Measurements from ENCODE around the gene TMEM59L. TPM values are rescaled to one million over a fixed set of nuclear protein-coding genes. Genes with fewer than 3 reads are reported as not detected.

Gene TMEM59L
- total and polyA plus RNA-seq, 2 of the 4 experiments (the other 2 are of a cell fraction) = under 0.01 to 5.9 TPM

GRCh38 chr19:18647807-18648206 is 35.1 kb downstream of the TMEM59L start:
- Histone ChIP-seq H3K23ac (ENCODE audit: low read depth, low read length) (no peak overlapping the region), H3K9me3 (ENCODE audit: control insufficient read depth, insufficient read depth, low read length) (no peaks in the 10 kb centered on the region; the same call in 1 of the 2 replicates), H3K9me1 (ENCODE audit: insufficient read depth, low read length) (peaks cover 28% of the 10 kb centered on the region), H3K56ac (ENCODE audit: extremely low read depth, insufficient read depth, low read length) (no peak overlapping the region), H2AFZ (replicated peaks; ENCODE audit: low read length, poor library complexity) (no peak overlapping the region), H2AK5ac (ENCODE audit: low read depth, low read length) (no peak overlapping the region), H3K79me1 (ENCODE audit: low read depth in 1 of 2, low read length in 2 of 2) (peaks cover 22 to 70% of the 10 kb centered on the region in 2 experiments; a peak in 3 of 4 replicates), H2BK20ac (ENCODE audit: low read depth, low read length) (no peak overlapping the region), H3K4me3 (ENCODE audit: insufficient read depth, low read depth, low read length) (no peak overlapping the region), H4K20me1 (ENCODE audit: insufficient read depth, low read length) (peaks cover 34% of the 10 kb centered on the region), H4K91ac (ENCODE audit: insufficient read depth, low read depth, low read length) (no peak overlapping the region), H3K27ac (ENCODE audit: insufficient read depth, low read length) (no peak overlapping the region), H4K5ac (ENCODE audit: low read depth, low read length) (no peak overlapping the region), H3K14ac (replicated peaks; ENCODE audit: low read depth, low read length) (no peak overlapping the region), H2BK120ac (ENCODE audit: low read depth, low read length) (no peak overlapping the region), H3K4ac (ENCODE audit: low read depth, low read length) (no peak overlapping the region; the same call in 1 of the 2 replicates), H3K9ac (ENCODE audit: low read depth, low read length) (no peak overlapping the region), H4K8ac (ENCODE audit: low read depth in 2 of 2, low read length in 2 of 2) (no peak overlapping the region), H2AK9ac (replicated peaks; ENCODE audit: low read depth, low read length, poor library complexity) (no peak overlapping the region), H2BK5ac (ENCODE audit: low read depth, low read length, poor library complexity, severe bottlenecking) (no peak overlapping the region), H3K36me3 (ENCODE audit: control insufficient read depth, insufficient read depth, low read length) (no peaks in the 10 kb centered on the region), H3K27me3 (ENCODE audit: control insufficient read depth, insufficient read depth, low read length) (no peaks in the 10 kb centered on the region), H3K18ac (ENCODE audit: low read depth, low read length) (no peak overlapping the region), H2BK15ac (ENCODE audit: low read depth, low read length) (no peak overlapping the region), H3K4me1 (ENCODE audit: control insufficient read depth, insufficient read depth, low read length) (peaks cover 37% of the 10 kb centered on the region), H3K4me2 (ENCODE audit: low read depth, low read length) (no peak overlapping the region)
- POLR2A ChIA-PET (ENCODE audit: unreplicated experiment) = no interaction called here
- CTCF ChIA-PET = no interaction called here
- DNase-seq = no peak
- no TSS peak for BruUV-seq (replicated peaks)
- ATAC-seq (ENCODE audit: low read depth) = no peak
- in situ Hi-C loops (cut with MboI; ENCODE audit: low sequenced_read_pairs) (no loop called here), dilution Hi-C loops (cut with HindIII; ENCODE audit: low sequenced_read_pairs, unreplicated experiment) (no loop called here), intact Hi-C loops (cut with micrococcal nuclease) (no loop called here)
- WGBS, 2 experiments (ENCODE audit: extremely low coverage in 2 of 2, insufficient read length in 1 of 2) = no CpG with 5 or more reads among the region's 10 CpGs
- TF ChIP-seq SMC3 (IDR thresholded peaks at IDR 0.05; ENCODE audit: low read depth, low read length) (no peak), CHD1 (IDR thresholded peaks at IDR 0.05; ENCODE audit: low read depth, low read length) (no peak), NFE2L2 (IDR thresholded peaks at IDR 0.05; ENCODE audit: low read depth, low read length) (no peak), RFX5 (IDR thresholded peaks at IDR 0.05; ENCODE audit: low read depth, low read length) (no peak)

Data from IMR-90 (cell line).